PC-3 (cell line): ENCODE measurements around the gene CSPG4.

ENCODE experiments used
- CTCF ChIP-seq: fragments of 300-600 bp; sonication (generic); conservative IDR thresholded peaks from 2 replicates; pipeline ENCODE4 v1.5.1; 2017; ENCODE audit warnings: antibody characterized with exemption, low read depth, mild to moderate bottlenecking, low read length
- EZH2 ChIP-seq: fragments of 300-600 bp; sonication (generic); IDR thresholded peaks from one replicate; pipeline ENCODE4 v1.6.1; 2017; ENCODE audit warnings: antibody characterized with exemption, mild to moderate bottlenecking, low read length; ENCODE audit not compliant: unreplicated experiment

- TF ChIP-seq CTCF, result no peak
- no peak for TF ChIP-seq EZH2
Measured at GRCh38 chr15:75674366-75674765, 38.3 kb downstream of the CSPG4 start.
